SW 1271 (cell line): ENCODE data around the gene ACACA.
"Not testable (repeated sequence)": the region's sequence is repeated elsewhere in the genome, so short reads cannot be mapped to it uniquely, and the experiment has no call there.

Experiments used
- DNase-seq, 2 experiments: peaks; one replicate each; lab custom pipeline; 2025; lab: John Stamatoyannopoulos, UW

ACACA gene

DNA sequence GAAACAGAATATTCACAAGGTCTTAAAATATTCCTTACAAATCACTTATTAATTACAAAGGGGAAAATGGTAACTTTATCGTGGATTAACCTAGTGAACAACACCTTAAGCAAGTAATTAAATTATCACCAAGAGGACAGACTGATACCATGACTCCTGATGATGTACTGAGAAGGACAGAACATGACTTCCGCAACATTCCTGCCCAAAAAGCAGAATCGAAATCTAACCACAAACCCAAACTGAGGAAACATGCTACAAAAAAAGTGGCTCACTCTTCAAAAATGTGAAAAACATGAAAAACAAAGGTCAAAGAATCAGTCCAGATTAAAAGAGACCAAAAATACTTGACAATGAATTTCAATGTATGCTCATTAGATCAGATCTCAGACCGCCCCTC lies 306.4 kb downstream of the ACACA start:
- no peak for DNase-seq

GRCh38 chr17:37098910-37099664 lies 307.5 kb downstream of the ACACA start:
- DNase-seq: no peak

- DNase-seq: no peak
These were observed 308.5 kb downstream of the ACACA start for GRCh38 chr17:37098152-37098551.

DNA sequence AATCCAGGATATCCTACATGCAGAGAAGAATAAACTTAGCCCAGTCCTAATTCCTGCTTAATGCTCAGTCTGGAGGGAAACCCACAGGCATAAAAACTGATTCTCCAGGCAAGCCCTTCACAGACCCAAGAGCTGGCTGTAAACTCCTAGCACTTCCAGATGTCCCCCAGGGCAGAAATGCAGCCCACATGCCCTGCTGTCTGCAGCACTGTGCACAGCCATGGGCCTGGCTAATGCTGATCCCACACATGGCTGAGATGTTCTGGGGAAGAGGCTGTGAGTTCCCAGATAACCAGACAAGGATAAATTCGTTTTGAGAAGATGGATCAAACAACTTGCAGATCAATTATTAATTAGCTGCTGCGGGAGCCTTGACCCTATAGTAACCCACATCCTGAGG lies 309.5 kb downstream of the ACACA start:
- DNase-seq: no peak

DNA sequence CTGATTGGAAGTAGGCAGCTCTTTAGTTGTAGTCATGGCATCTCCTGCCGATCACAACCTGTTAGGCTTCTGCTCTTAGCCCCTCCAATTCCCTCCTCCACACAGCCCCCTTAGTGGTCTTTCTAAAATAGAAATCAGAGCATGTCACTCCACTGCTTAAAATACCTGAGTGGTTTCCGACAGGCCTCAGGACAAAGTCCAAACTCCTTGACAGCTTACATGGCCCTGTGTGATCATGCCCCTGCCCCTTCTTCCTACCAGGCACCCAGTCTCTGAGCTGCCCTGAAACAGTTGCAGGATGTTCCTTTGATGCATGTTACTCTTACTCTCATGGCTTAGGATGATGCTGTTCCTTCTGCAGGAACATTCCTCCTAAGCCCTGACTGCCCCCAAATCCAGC lies 310.6 kb downstream of the ACACA start:
- DNase-seq: no peak

DNA sequence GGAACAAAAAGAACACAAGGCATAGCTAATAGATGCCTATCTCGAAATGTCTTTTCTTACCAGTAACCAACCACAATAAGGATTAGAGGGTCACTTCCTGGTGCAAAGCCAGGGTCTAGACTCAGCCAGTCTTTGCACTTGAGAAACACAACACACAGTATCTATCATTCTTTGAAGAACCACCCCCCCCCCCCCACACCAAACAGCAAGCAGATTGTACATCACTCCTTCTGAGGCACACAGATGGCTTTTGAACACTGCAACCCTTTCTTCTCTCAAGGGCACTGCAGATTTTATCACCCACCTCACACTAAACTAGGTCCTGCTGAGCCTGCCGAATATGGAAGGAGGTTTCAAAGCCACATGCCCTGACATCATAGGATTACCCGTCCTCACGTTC lies 312.2 kb downstream of the ACACA start:
- DNase-seq: no peak

GRCh38 chr17:37092701-37093100 lies 313.9 kb downstream of the ACACA start:
- no peak for DNase-seq

DNA sequence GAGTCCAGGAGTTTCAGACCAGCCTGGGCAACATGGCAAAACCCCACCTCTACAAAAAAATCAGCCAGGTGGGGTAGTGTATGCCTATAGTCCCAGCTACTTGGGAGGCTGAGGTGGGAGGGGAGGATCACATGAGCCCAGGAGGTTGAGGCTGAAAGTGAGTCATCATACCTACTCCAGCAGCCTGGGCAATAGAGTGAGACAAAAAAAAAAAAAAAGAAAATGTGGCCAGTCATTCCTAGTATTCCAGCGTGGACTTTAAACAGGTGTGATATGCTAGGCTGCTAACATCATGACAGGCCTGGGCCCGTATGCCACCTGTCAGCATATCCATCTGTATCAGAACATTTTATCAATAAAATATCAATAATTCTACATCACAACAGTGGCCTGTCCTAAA lies 314.6 kb downstream of the ACACA start:
- DNase-seq: no peak

DNA sequence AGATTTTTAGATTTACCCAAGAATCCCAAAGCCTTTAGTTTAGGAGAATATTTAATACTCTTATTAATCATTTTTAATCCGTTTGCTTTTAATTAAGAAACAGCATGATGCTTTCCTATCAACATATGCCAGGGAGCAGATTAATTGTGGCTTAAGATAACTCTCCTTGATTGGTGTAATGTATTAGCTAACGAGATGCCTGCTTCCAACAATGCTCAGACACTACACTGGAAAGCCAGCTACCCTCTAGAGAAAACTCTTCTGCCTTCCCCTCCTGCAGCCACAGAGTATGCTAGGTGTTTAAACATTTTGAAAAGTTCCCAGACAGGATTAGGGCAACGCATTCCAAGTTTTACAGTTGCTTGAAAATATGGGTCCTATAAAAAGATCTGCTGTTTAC lies 315.7 kb downstream of the ACACA start:
- no peak for DNase-seq

GRCh38 chr17:37089956-37090355 lies 316.7 kb downstream of the ACACA start:
- DNase-seq: no peak

DNA sequence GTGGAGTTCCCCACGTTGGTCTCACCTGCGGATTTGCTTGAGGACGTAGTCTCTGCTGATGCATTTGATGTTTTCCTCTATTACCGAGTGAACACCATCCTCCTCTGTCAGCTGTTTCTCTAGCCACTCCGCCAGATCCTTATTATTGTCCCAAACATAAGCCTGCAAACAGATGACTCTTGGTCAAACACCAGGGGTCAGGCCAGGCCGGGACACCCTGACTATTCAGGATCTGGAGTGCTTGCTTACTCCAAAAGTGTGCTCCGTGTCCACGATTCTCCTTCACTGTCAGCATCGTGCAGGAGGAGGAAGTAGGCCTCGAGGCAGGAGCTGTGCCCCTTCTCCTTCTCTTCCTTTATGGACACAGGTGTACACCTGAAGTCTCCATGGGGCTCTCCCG lies 317.7 kb downstream of the ACACA start:
- no peak for DNase-seq

DNA sequence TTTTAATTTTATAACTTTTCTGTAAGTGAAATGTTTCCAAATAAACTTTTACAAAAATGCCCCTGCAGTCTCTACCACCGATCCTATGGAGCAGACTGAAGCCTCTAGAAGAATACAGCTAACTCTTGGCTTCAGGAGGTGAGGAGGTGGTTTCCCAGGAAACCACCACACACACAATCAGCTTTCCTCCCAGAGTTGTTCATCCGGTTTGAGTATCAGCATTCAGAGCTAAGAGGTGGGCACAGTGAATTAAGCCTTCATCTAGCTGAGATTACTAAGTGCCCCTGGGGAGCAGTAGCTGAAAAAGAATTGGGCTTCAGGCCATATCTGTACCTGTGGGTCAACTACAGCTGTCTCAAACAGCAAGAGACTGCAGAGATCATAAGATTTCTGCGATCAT lies 318.2 kb downstream of the ACACA start:
- no peak for DNase-seq

GRCh38 chr17:37087683-37088082 lies 319.0 kb downstream of the ACACA start:
- no peak for DNase-seq

- DNase-seq: no peak
These were observed 319.7 kb downstream of the ACACA start for GRCh38 chr17:37086948-37087347.

- DNase-seq: no peak
These were observed 320.3 kb downstream of the ACACA start for GRCh38 chr17:37086334-37086733.

GRCh38 chr17:37084372-37084771 lies 322.3 kb downstream of the ACACA start:
- DNase-seq: no peak

- no peak for DNase-seq
These were observed 323.2 kb downstream of the ACACA start for GRCh38 chr17:37083456-37083855.

DNA sequence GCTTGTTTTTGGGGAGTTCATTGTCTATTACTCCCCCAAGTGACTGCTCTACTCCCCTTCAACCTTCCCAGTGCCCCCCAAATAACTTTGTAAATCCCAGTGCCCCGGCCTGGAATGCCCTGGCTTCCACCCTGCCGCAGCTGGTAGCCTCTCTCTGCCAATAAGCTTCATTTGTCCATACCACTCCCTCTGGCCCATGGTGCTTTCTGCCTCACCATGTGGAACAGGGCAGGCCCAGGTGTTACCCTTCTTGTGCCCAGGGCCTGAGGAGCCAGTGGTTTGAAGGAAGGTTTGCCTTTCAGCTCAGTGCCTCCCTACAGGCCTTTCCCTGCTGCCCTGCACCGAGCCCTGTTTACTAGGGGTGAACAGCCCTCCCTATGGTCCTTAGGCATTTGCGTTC lies 323.7 kb downstream of the ACACA start:
- DNase-seq: no peak

- no peak for DNase-seq
These were observed 324.2 kb downstream of the ACACA start for GRCh38 chr17:37082311-37082860.

GRCh38 chr17:37081287-37081686 lies 325.3 kb downstream of the ACACA start:
- no peak for DNase-seq

GRCh38 chr17:37079735-37080134 lies 326.9 kb downstream of the ACACA start:
- DNase-seq: no peak

GRCh38 chr17:37079065-37079708 lies 327.4 kb downstream of the ACACA start:
- no peak for DNase-seq

- not testable (repeated sequence) for DNase-seq
These were observed 333.2 kb downstream of the ACACA start for GRCh38 chr17:37073464-37073863.

- DNase-seq: no peak
These were observed 337.5 kb downstream of the ACACA start for GRCh38 chr17:37069087-37069486.
